Activated naive CD4-positive, alpha-beta T cell treated with anti-CD3 and anti-CD28 coated beads, Interleukin-2, amount 50 U/mL, for 16 hours (primary cell): ENCODE data around the gene RDH16.
A peak's percentile ranks its signal among the peaks of the same experiment; 100 is the strongest.
"Not testable (repeated sequence)": the region's sequence is repeated elsewhere in the genome, so short reads cannot be mapped to it uniquely, and the experiment has no call there.

Source experiments
- DNase-seq: peaks from one replicate; pipeline ENCODE4 v3.0.0-alpha.2; 2020

Gene RDH16

DNA sequence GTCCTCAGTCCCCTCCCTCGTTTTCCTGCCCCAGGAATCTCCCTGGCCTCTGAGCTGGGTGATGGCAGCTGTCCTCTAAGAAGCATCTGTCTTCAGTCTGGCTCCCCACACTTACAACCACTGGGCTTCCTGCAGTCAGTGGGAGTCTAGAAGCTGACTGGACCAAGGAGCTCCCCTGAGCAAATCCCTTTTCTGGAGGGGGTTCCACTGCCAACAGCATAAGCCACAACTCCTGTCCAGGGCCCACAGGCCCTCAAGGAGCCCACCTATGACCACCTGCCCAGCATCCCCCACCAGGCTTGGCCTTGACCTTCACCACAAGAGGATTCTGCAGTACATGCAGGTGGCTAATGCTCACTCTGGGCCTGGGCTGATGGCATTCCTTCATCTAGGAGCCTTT, 4.1 kb downstream of the RDH16 start:
- no peak for DNase-seq

DNA sequence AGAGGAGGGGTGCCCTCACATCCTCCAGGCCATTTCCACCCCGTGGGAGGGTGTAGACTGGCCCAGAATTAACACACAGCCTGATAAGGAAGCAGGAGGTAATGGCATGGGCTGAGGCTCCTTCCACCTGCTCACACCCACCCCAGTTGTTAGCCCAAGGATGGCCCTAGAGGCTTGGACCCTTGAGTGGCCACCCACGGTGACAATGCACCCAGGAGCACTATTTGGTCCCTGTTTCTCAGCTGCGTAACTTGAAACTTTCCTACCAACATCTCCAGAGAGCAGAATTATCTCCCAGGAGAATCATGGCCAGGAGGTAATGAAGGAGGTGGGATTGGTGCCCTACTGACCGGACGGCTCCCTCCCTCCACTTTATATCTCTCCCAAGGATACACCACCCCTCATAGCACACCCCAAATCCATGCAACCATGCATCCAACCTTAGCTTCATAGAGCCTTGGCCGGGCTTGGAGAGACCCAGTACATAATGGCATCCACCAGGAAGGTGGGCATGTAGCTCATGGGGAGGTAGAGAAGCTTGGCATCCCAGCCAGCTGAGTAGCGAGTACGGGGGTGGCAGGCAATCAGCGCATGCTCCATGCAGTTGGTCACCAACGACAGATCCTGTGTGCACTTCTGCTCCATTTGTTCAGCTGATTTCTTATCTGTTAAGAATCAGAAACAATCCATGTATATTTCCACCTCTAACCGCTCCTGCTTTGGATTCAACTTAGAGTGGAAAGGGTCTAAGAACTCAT, 5.6 kb downstream of the RDH16 start:
- no peak for DNase-seq

DNA sequence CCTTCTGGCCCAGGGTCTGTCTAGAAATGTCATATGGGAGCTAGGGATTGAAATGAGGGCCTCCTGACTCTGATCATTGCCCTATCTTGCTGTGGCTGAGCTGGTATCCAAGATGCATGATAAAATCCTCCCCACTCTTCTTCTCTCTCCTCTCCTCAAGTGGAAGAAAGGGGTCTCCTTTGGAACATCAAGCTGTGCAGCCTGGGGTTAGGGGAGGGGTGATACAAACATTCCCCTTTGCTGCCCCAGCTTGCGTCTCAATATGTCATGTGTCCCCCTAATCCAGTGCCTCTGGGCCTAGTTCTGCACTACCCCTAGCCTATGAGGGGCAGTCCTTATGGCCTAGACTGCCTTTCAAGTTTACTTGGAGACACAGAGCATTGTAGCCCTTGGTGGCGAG, 8.5 kb downstream of the RDH16 start:
- DNase-seq = no peak

DNA sequence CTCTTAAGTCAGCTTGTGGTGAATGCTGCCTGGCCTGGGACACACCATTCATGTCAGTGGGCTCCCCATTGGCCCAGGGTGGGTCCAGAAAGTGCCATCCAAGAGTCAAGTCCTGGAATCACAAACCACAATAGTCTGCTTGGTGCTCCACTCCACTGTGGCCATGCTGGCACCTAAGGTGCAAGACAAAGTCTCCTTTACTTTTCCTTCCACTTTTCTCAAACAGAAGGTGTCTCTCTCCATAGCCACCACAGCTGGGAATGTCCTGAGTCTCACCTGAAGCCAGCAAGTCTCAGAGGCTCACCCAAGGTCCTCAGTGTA, 9.0 kb downstream of the RDH16 start:
- no peak for DNase-seq

DNA sequence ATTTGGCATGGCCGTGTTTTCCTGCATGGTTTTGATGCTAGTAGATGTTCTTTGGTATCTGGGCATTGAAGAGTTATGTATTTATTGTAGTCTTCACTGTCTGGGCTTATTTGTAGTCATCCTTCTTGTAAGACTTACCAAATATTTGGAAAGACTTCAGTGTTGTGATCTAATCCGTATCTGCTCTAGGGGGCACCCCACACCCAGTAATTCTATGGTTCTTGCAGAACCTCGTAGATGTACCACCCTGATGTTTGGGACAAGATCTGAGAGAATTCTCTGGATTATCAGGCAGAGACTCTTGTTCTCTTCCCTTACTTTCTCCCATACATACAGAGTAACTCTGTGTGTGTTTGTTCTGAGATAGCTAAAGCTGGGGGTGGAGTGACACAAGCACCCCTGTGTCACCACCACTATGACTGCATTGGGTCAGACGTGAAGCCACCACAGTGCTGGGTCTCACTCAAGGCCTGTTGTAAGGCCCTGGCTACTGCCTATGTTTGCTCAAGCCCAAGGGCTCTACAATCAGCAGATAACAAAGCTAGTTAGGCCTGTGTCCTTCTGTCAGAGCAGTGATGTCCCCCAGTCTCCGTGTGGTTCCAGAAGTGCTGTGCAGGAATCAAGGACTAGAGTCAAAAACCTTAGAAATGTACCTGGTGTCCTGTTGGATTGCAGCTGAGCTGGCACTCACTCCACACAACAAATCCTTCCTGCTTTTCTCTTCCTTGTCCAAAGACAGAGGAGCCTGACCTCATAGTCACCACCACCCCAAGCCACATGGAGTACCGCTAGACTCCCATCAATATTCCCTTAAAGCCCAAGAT, 9.6 kb downstream of the RDH16 start:
- no peak for DNase-seq

DNA sequence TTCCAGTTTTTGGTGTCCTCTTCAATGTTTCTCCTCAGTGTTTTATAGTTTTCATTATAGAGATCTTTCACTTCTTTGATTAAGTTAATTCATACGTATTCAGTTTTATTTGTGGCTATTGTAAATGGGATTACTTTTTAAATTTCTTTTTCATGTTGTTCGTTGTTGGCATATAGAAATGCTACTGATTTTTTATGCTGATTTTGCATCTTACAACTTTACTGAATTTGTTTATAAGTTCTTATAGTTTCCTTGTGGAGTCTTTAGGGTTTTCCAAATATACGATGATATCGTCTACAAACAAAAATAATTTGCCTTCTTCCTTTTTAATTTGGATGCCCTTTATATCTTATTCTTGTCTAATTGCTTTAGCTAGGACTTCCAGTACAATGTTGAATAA, 13.5 kb downstream of the RDH16 start:
- no peak for DNase-seq

DNA sequence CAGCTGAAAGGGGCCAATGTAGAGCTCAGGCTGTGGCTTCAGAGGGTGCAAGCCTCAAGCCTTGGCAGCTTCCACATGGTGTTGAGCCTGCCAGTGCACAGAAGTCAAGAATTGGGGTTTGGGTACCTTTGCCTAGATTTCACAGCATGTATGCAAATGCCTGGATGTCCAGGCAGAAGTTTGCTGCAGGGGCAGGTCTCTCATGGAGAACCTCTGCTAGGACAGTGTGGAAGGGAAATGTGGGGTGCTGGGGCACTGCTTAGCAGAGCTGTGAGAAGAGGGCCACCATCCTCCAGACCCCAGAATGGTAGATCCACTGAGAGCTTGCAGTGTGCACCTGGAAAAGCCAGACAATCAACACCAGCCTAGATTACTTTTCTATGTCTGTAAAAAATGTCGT, 14.0 kb downstream of the RDH16 start:
- DNase-seq = not testable (repeated sequence)

DNA sequence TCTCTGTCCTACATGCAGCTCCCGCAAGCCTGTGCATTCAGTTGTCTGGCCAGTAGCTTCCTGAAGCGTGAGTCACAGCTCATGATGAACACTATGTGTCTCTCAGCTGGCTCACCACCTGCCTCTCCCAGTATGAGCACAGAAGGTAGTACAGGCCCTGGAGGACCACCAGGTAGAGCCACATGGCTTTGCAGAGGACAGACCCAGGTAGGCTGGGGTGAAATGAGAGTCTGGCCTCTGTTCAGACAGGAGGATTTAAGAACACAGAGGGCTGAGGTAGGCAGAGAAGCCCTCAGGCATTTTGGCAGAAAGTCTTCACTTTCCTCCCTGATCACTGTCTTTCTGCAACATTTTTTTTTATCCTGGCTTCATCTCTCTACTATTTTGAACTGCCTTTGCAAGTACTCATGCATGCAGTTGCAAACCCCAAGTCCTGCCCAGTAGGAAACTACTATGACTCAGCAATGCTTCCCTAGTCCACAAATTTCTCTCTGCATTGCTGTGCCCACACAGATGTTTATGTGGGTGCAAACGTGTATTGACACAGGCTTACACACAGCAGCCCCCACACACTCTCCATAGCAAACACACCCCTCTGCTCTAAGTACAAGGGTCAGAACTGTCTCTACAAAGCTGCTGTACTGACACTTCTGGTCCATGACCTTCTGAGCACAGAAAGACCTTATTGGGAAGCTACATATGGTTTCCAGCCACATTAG, 15.9 kb downstream of the RDH16 start:
- no peak for DNase-seq

DNA sequence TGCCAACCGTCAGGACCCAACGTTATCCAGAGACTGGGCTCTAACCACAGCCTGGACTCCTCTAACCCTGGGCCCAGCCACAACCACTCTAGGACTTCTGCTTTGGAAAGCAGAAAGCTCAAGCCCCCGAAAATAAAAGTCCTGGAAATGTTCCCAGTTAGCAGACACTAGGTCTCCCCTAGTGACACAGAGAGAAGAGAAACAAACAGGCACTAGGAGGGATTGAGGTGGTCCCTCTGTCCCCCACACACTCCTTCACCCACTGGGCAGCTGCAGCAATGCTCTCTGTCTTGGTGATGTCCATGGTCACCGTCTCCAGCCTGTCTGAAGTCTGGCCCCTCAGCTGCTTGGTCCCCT, 16.5 kb downstream of the RDH16 start:
- not testable (repeated sequence) for DNase-seq

DNA sequence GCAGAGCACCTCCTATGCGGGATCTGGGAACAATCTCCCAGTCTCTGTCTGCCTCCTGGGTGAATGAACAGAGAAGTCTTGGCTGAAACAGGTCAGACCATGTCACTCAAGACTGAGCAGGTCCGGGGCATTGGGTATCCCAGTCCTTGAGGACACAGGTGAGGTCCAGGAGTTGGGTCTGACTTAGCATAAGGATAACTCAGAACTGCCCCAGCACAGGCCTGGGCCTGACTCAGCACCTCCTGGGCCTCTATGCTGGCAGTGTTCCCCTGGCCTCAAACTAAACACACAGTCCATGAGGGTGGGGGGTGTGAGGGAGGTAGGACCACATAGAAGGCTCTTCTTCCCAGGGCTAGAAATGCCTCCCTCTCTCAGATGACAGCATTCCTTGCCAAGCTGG, 21.7 kb downstream of the RDH16 start:
- no peak for DNase-seq

DNA sequence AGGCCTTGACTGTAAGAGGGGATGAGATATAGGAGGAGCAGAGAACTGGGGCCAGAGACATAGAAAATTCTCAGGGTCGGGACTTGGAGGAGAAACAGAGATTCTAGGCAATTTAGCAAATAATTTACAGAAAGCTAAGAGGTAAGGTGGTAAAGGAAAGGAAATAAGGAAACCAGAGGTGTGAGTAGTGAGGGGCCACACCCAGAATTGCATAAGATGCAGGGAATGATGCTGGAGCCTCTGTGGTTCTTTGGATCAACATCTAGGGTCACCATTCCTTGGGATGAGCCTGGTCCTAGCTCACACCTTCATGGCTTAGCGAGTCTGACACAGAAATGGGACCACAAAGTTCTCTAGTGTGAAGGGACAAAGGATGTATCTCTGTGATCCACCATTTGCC, 22.3 kb downstream of the RDH16 start:
- DNase-seq = no peak

DNA sequence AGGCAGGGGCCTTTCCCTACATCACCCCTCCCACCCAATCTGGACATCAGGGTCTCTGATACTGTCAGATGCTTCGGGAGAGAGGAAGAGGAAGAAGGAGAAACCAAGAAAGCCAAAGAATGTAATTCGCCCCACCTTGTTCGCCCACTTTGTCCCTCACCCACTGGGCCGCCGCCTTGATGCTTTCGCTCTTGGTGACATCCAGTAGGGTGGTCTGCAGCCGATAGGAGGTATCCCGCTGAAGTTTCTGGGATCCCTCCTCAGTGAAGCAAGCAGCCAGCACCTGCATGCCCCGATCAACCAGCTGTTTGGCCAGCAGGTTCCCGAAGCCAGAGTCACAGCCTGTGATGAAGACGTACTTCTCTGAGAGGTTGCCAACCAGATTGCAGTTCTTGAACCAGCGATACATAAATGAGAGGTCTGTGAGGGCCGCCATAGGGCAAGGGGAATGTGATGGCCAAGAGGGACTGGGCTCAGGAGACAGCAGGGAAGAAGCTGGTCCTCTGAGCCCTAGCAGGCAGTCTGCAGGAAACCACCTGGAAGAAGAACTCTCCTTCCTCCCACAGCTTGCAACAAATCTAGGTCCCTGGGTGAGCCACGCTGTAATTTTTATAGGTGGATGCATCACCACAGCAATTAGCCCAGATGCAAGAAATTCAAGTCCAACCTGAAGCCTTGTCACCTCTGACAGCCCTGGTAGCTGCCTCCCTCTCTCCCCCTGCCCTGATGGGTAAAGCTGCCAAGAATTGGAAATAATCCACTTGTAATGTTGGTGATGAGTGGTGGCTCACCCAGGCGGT, 23.4 kb downstream of the RDH16 start, which contains the start of gene SDR9C7:
SDR9C7 (minus strand) TSS at position 583 of the 800 bp plus-strand sequence; CDS start at position 436, 147 bp downstream.
- no peak for DNase-seq

DNA sequence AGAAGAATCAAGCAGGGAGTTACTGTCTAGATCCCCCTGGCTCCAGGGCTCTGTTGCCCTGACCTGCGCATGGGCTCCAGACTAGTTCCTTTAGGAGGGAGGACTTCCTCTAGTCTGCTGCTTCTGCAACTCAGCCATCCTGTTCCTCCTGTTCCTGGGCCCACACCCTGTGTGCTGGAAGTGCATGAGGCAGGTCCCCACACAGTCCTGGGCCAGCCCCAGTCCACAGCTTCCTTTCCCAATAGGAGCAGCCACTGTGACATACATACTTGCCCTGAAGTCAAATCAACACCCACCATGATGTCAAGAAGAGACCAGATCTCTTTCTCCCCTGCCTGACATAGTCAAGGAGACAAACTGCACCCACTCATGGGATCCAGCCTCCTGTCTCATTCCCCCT, 24.5 kb downstream of the RDH16 start:
- DNase-seq = no peak

DNA sequence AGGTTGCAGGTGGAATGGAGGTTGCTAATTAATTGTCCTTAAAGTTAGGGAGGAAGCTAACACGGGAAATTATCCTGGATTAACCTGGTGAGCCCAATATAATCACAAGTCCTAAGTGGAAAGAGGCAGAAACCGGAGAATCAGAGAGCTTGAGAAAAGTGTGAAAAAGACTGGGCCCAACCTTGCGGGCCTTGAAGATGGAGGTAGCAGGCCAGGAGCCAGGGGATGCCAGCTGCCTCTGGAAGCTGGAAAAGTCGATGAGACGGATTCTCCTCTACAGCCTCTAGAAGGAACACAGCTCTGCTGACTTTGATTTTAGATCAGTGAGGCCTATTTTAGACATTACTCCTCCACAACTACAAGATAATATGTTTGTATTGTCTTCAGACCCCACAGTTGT, 25.3 kb downstream of the RDH16 start:
- no peak for DNase-seq

DNA sequence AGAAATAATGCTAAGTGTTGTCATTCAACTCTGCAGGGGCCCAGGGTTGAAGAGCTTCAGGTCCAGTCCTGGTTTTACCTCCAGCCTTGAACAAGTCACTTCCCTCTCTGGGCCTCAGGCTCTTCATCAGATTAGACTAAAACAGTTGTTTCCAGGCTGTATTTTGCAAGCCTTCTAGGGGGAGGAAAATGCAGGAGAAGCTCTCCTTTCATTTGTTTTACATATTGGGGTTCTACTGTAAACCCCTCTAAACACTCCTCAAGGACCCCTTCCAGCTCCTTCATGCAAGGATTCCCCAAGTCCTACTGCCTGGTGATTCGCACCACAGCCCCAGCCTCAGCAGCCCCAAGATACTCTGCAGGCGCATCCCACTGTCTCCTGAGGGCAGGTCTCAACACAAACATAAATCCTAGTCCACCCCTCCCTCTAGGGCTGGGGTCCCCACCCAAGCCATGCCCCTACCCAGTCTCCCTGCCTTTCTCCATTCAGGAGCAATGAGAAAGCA, 25.9 kb downstream of the RDH16 start:
- DNase-seq = peak; percentile 23

DNA sequence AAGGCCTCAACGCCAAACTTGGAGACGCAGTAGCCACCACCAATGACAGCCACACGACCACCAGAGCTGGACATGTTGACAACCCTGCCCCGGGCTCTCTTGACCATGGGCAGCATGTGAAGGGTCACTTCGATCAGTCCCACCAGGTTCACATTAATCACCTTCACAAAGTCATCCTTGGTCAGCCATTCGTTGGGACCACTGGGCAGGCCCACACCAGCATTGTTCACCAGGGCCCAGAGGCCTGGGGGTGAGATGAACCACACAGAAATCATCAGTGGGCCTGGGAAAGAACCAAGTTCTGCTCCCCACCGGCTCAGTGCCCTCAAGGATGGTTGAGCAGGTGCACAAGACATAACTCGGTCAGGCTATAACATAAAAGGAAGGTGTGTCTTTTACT, 27.2 kb downstream of the RDH16 start:
- DNase-seq = no peak

DNA sequence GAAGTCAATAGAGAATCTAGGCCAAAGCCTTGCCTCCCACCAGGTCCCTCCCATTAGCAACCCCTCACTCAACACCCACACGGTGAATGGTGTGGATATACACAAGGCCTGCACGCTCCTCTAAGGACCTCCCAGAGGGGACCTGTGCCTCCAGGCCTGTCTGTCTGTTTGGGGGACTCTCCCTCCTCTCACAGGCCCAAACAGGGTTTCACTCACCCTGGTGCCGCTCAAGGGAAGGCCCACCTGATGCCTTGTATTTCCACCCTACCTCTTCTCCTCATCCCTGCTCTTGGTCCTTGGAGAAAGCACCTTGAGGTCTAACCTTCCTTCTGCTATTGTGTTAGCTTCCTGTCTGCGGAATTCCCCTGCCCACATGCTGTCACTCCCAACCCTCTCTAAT, 27.6 kb downstream of the RDH16 start:
- DNase-seq = no peak

DNA sequence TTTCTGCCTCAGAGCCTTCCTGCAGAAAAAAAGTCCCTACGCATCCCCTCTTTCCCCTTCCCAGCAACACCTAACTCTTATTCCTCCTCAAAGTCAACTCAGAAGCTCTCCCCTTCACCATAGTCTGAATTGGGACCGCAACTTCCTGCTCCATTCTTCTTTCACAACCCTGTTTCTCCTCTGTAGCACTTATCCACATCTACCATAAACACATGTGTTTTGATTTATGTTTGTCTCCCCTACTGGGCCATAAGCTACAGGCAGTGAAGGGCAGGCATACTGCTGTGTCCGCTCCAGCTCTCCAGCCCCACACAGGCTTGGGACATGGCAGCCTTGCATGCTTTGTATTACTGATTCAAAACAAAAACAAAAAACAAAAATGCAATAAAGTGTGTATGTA, 29.1 kb downstream of the RDH16 start:
- no peak for DNase-seq

DNA sequence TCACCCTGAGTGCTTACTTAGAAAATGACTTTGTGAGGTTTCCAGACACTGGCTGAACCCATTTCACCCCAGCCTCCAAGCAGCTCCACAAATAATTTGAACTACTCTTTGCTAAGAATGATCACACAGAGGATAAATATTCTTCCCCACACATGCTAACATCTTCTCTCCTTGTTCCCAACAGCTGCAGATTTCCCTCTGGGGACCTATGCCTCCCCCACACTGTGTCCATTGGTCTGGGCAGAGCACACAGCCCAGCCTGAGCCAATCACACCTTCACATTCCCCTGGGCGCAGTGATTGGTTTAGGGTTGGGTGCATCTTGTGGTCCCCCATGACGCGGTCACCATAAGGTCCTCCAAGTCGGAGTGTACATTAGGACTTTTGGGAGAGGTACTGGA, 30.1 kb downstream of the RDH16 start:
- no peak for DNase-seq

DNA sequence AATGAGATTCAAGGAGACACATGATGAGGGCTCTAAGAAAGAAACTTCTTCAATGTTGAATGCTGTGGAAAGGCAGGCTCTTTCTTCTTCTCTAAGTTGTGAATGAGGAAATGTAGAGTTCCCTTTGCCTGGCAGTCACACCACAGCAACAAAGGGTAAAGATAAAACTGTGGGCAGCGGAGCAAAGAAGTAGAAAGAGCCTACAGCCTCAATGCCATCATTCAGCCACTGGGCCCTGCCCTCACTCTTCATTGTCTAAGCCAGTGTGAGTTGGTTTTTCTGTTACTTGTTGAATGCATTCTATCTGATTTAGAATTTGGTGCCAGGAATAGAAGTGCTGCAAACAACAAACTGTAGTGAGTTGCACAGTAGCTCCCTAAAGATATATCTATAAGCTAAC, 35.4 kb downstream of the RDH16 start:
- no peak for DNase-seq

DNA sequence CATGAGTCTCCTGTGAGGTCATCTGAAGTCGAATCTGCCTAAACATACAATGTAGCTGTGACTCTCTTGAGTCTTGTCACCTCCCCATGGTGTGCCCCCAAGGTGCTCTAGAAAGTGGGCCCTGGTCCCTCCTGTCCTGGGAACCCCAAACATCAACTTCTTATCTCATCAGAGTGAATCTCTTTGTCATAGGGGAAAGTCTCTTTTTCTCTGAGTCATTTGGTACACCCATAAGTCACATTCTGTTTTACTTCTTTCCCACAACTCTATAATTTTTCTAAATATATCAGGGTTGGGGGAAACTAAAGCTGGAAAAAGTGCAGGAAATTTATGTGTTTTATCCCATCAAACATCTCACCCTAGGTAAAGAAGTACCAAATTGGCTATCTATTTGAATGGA, 36.1 kb downstream of the RDH16 start:
- no peak for DNase-seq

DNA sequence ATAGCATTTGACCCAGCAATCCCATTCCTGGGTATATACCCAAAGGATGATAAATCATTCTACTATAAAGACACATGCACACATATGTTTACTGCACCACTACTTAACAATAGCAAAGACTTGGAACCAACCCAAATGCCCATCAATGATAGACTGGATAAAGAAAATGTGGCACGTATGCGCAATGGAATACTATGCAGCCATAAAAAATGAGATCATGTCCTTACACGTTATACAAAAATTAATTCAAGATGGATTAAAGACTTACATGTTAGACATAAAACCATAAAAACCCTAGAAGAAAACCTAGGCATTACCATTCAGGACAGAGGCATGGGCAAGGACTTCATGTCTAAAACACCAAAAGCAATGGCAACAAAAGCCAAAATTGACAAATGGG, 39.3 kb downstream of the RDH16 start:
- not testable (repeated sequence) for DNase-seq

DNA sequence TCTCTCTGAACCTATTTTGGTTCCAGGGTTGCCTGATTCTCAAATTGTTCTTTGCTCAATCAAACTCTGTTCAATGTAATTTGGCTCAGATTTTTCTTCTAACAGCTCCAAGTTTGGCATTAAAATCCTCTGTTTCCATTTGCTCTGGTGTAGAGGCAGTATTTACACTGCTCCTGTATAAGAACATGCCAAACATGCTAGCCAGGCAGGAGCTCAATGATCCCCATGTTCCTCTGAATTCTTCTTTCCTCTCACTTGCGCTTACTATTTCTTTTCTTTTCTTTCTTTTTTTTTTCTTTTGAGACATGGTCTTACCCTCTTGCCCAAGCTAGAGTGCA, 40.4 kb downstream of the RDH16 start:
- DNase-seq = no peak
